Measurements from ENCODE around the gene MANEA. TPM values are rescaled to one million over a fixed set of nuclear protein-coding genes. Genes with fewer than 3 reads are reported as not detected.

The MANEA gene, protein sequence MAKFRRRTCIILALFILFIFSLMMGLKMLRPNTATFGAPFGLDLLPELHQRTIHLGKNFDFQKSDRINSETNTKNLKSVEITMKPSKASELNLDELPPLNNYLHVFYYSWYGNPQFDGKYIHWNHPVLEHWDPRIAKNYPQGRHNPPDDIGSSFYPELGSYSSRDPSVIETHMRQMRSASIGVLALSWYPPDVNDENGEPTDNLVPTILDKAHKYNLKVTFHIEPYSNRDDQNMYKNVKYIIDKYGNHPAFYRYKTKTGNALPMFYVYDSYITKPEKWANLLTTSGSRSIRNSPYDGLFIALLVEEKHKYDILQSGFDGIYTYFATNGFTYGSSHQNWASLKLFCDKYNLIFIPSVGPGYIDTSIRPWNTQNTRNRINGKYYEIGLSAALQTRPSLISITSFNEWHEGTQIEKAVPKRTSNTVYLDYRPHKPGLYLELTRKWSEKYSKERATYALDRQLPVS
- total RNA-seq = 9.8 and 11.2 TPM in 2 replicates

DNA sequence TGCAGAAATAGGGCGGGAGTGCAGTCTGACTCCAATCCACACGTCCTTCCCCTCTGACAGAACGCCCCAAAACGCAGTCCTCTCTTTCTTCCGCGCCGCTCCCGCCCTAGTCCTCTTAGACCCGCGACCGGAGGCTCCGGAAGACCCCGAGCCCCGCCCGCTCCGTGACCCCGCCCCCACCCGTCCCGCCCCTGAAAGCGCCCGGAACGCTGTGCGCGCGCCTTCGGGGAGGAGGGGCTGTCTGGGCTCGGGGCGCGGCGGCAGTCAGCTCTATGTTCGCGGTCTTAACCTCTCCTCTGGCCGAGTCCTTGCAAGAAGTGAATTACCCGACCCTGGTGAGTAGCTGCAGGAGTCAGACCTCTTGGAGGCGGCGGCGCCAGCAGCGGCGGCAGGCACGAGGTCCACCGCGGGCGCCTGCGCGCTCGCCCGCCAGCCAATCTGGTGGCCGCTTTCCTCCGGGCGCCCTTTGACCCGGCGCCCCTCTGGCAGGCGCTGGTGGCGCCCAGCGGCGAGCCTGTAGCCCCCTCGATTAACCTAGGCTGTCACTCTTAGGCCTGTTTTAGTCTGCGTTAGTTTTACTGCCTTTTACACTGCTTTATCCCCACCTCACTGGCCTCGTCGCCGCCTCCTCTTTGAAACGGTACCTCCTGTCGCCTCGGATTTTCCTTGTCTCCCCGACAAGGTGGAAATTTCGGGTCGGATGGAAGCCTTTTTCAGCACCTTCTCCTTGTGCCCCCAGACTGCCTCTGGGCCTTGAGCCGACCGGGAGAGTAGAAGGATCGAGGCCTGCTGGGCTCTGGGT lies at the start of gene MANEA:
Gene MANEA, plus strand, starts transcription at position 232 of the 802 bp plus-strand sequence. CDS start 8,905 bp downstream, outside the sequence.

Measured in smooth muscle cell of trachea (primary cell).